H1 (cell line): Measurements from ENCODE around the gene OPCML. TPM values are rescaled to one million over a fixed set of nuclear protein-coding genes. Genes with fewer than 3 reads are reported as not detected.

Experiments used
- CBX8 ChIP-seq: fragments of 300-800, 300-1000 bp; sonication (generic); IDR thresholded peaks from 2 replicates; pipeline ENCODE4 v1.7.1; 2016; ENCODE audit warnings: low read depth, low read length, borderline replicate concordance
- polyA plus RNA-seq, 7 experiments: library from polyadenylated mRNA; depleted of rRNA in 3 of 7; stranded (reverse) in 5 of 7; unstranded in 2 of 7; fragments of >200 nt in 5 of 7; fragments of 200-250 nt in 2 of 7; gene quantifications; 1 replicate in 5 of 7; 2 replicates in 1 of 7; 4 replicates in 1 of 7; pipeline versions ENCODE4 v1.2.1 to v1.2.3, GENCODE V29; 2011 to 2013; ENCODE audit warnings: missing spikeins in 2 of 7, mixed read lengths in 2 of 7
- total RNA-seq: library from RNA; stranded (reverse); fragmentation: NEBNext Ultra II Directional; extraction: Animal tissue kit (Norgen Biotek cat#: 25700); gene quantifications from 2 replicates; pipeline ENCODE4 v1.2.1, GENCODE V29; 2021

The OPCML gene
- total and polyA plus RNA-seq, 2 of the 8 experiments (the other 6 are each of a cell fraction or from before 2014, with no cell fraction given): 2.3 to 3.1 TPM

- TF ChIP-seq CBX8: no peak
Observed at GRCh38 chr11:132496341-132496740, 1036.0 kb downstream of the OPCML start (continued).
